ENCODE results near the gene ART1. TPM values are rescaled to one million over a fixed set of nuclear protein-coding genes. Genes with fewer than 3 reads are reported as not detected.
A peak's percentile ranks its signal among the peaks of the same experiment; 100 is the strongest.

The ART1 gene
- total RNA-seq, 6 experiments from 2014 or later = not detected

DNA sequence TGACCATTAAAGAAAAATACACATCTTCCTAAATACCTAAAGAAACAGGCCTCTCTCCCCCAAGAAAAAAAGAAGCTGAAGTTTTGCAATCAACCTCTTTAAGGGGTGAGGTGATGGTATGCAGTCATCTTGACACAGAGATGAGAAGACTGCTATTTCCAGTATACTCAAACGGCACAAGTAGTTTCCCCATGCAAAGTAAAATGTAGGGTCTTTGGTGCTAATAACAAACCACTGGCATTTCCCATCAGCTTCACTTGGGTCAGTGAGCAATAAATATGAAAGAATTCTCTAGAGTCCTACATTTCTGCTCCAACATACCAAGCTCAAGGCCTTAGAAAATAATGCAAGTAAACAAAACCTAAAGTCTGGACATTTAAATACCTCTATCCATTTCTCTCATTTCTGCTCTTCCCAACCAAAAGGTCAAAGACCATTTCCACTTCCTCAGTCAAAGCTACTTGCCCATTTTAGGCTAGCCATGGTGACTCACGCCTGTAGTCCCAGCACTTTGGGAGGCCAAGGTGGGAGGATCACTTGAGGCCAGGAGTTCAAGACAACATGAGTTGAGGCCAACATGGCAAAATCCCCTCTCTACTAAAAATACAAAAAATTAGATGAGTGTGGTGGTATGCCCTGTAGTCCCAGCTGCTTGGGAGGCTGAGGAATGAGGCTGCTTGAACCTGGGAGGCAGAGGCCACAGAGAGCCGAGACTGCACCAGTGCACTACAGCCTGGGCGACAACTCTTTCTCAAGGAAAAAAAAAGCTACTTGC lies 65.7 kb downstream of the ART1 start:
- Histone ChIP-seq H3K27ac (peak overlapping the region in 1 of 3 donors; percentile 44), H3K9me3 (no peaks in the 10 kb centered on the region), H3K27me3 (no peaks in the 10 kb centered on the region), H3K4me3 (no peak overlapping the region), H3K36me3 (peaks cover 0 to 30% (median 12%) of the 10 kb centered on the region in 4 donors), H3K4me1 (peaks cover 0 to 34% (median 6%) of the 10 kb centered on the region in 4 donors)
- intact Hi-C loops (cut with DNase I) = no loop called here
- no peak for ATAC-seq
- no peak for DNase-seq
- TF ChIP-seq, protein P1, sequence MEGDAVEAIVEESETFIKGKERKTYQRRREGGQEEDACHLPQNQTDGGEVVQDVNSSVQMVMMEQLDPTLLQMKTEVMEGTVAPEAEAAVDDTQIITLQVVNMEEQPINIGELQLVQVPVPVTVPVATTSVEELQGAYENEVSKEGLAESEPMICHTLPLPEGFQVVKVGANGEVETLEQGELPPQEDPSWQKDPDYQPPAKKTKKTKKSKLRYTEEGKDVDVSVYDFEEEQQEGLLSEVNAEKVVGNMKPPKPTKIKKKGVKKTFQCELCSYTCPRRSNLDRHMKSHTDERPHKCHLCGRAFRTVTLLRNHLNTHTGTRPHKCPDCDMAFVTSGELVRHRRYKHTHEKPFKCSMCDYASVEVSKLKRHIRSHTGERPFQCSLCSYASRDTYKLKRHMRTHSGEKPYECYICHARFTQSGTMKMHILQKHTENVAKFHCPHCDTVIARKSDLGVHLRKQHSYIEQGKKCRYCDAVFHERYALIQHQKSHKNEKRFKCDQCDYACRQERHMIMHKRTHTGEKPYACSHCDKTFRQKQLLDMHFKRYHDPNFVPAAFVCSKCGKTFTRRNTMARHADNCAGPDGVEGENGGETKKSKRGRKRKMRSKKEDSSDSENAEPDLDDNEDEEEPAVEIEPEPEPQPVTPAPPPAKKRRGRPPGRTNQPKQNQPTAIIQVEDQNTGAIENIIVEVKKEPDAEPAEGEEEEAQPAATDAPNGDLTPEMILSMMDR (IDR thresholded peaks at IDR 0.05) = no peak
- no peak for TF ChIP-seq POLR2A (IDR thresholded peaks at IDR 0.05)
- 85% methylated on average over 4 of the region's 4 CpGs for WGBS (ENCODE audit: insufficient coverage, low coverage, low lambda C conversion rate, missing lambda C conversion rate)

DNA sequence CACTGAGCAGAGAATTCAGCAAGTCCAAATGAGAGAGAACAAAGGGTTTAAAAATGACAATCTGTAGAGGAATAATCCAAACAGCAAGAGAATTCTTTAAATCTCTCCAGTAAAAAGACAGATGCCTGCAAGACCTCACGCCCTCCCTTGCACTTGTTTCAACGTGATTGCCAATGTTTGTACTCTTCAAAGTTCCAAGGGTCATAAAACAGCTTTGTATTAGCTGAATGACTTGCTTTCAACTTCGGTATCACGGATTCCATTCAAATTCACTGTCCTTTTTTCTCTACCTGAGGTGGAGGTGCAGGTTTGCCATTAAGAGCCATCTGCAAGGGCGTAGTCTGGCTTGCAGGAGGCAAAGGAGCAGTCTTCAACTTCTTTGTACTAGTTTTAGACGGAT lies 67.3 kb downstream of the ART1 start:
- no peaks in the 10 kb centered on the region for H3K9me3 ChIP-seq
- DNase-seq (no peak), ATAC-seq (peak; percentile 75 to 81 (median 78))
- H3K36me3 ChIP-seq = peaks cover 0 to 36% (median 14%) of the 10 kb centered on the region in 4 donors
- no peak overlapping the region for H3K27ac ChIP-seq
- no peak overlapping the region for H3K4me3 ChIP-seq
- no peaks in the 10 kb centered on the region for H3K27me3 ChIP-seq
- peaks cover 0 to 34% (median 6%) of the 10 kb centered on the region in 4 donors for H3K4me1 ChIP-seq
- TF ChIP-seq, protein P1 (IDR thresholded peaks at IDR 0.05) = no peak
- no peak for TF ChIP-seq POLR2A (IDR thresholded peaks at IDR 0.05)
- 30% methylated on average over 6 of the region's 6 CpGs for WGBS (ENCODE audit: insufficient coverage, low coverage, low lambda C conversion rate, missing lambda C conversion rate)
- intact Hi-C loops (cut with DNase I) = no loop called here

Small RNA genes within 50 kb of the gene (small RNA-seq; reads per million reads assigned to genes)
- 0 reads per million in 2 experiments for gene RF00019

Other genes starting within 250 kb of the ART1 start
- under 1 TPM in 2 of 6 experiments, not detected in 4; 0.35 to 0.59 TPM for gene ART5, start 3.1 kb upstream of the ART1 start, total RNA-seq
- 1 to 10 TPM in 1 of 6 experiments, under 1 TPM in 5; 0.25 to 1.2 (median 0.41) TPM for gene CHRNA10, start 26.3 kb downstream of the ART1 start, total RNA-seq
- gene NUP98, start 152.4 kb downstream of the ART1 start, total RNA-seq = 10 to 100 TPM; 29.7 to 69.0 (median 34.3) TPM
- gene PGAP2, start 163.4 kb downstream of the ART1 start, total RNA-seq = 10 to 100 TPM; 14.8 to 26.8 (median 17.9) TPM
- 10 to 100 TPM; 13.9 to 31.5 (median 22.0) TPM for gene RHOG, start 195.8 kb downstream of the ART1 start, total RNA-seq
- gene STIM1, start 210.5 kb downstream of the ART1 start, total RNA-seq = 10 to 100 TPM; 36.4 to 48.0 (median 40.5) TPM